BLaER1 treated with 17β-estradiol and CSF1 and Interleukin-3, amounts not matched to agents 10 nM and 100 nM (cell line): ENCODE results near the gene ALKBH3.

Source experiments
- H3K27ac ChIP-seq, 11 experiments: shearing (Covaris generic); formaldehyde crosslinking; 2 replicates each; pipeline ENCODE4 v1.8.1; 2022
- H3K27me3 ChIP-seq, 11 experiments: shearing (Covaris generic); formaldehyde crosslinking; 2 replicates each; pipeline ENCODE4 v1.8.1; 2022
- H3K36me3 ChIP-seq, 11 experiments: shearing (Covaris generic); formaldehyde crosslinking; 2 replicates each; pipeline ENCODE4 v1.8.1; 2022
- H3K4me1 ChIP-seq, 10 experiments: shearing (Covaris generic); formaldehyde crosslinking; 2 replicates each; pipeline ENCODE4 v1.8.1; 2022
- H3K4me2 ChIP-seq, 11 experiments: shearing (Covaris generic); formaldehyde crosslinking; 2 replicates each; pipeline ENCODE4 v1.8.1; 2022
- H3K4me3 ChIP-seq, 10 experiments: shearing (Covaris generic); formaldehyde crosslinking; 2 replicates each; pipeline ENCODE4 v1.8.1; 2022
- H3K9ac ChIP-seq, 11 experiments: shearing (Covaris generic); formaldehyde crosslinking; 2 replicates each; pipeline ENCODE4 v1.8.1; 2022
- H3K9me3 ChIP-seq, 11 experiments: shearing (Covaris generic); formaldehyde crosslinking; replicated peaks in 1 of 11; 2 replicates each; pipeline ENCODE4 v1.8.1; 2022
- H4K20me1 ChIP-seq, 11 experiments: shearing (Covaris generic); formaldehyde crosslinking; 2 replicates each; pipeline ENCODE4 v1.8.1; 2022
- Cebpa-rat ChIP-seq, 11 experiments: shearing (Covaris generic); IDR thresholded peaks; 2 replicates each; pipeline ENCODE4 v1.8.1; 2022

Gene ALKBH3

GRCh38 chr11:43913829-43914380 is 33.3 kb downstream of the ALKBH3 start:
- TF ChIP-seq Cebpa-rat (IDR thresholded peaks at IDR 0.05), result no peak
- Histone ChIP-seq H3K4me2 (no peak overlapping the region), H3K4me3 (no peak overlapping the region), H3K9ac (no peak overlapping the region), H3K36me3 (peaks cover 0 to 39% (median 10%) of the 10 kb centered on the region in 11 experiments; a peak in 12 of 22 replicates), H3K4me1 (peaks cover 0 to 23% (median 9%) of the 10 kb centered on the region in 10 experiments; a peak in 9 of 20 replicates), H4K20me1 (no peaks in the 10 kb centered on the region), H3K9me3 (no peaks in the 10 kb centered on the region), H3K27ac (no peak overlapping the region), H3K27me3 (no peaks in the 10 kb centered on the region)

DNA sequence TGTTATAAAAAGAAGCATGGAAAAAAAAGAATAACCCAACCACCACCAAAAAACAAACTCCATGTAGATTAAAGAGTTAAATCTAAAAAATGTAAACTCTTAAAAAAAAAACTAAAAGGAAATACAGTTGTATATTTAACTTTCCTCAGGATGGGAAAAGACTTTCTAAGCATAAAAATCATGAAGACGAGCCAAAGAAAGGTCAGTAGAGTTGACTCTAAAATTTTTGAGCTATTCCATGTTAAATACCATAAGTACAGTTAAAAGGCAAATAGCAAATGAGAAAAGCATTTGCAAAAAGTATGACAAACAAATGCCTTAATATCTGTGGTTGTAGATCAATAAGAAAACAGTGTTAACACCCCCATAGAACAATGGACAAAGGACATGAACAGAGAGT is 33.8 kb downstream of the ALKBH3 start:
- Histone ChIP-seq H3K36me3 (peaks cover under 1 to 41% (median 15%) of the 10 kb centered on the region in 11 experiments; a peak in 14 of 22 replicates), H3K4me3 (no peak overlapping the region), H3K9ac (no peak overlapping the region), H3K27ac (no peak overlapping the region), H3K4me2 (no peak overlapping the region), H4K20me1 (no peaks in the 10 kb centered on the region), H3K9me3 (no peaks in the 10 kb centered on the region), H3K4me1 (peaks cover 0 to 23% (median 9%) of the 10 kb centered on the region in 10 experiments; a peak in 10 of 20 replicates), H3K27me3 (no peaks in the 10 kb centered on the region)
- TF ChIP-seq Cebpa-rat (IDR thresholded peaks at IDR 0.05), result no peak

- Histone ChIP-seq H4K20me1 (no peaks in the 10 kb centered on the region), H3K27ac (no peak overlapping the region), H3K36me3 (peaks cover 6 to 29% (median 21%) of the 10 kb centered on the region in 11 experiments; a peak in 15 of 22 replicates), H3K9me3 (no peaks in the 10 kb centered on the region), H3K4me3 (no peak overlapping the region), H3K9ac (no peak overlapping the region), H3K4me2 (peak overlapping the region in 3 of 11 experiments; percentile 9 to 22 (median 11); a peak in 2 of 22 replicates), H3K4me1 (peaks cover 15 to 43% (median 30%) of the 10 kb centered on the region in 10 experiments), H3K27me3 (no peaks in the 10 kb centered on the region)
- no peak for TF ChIP-seq Cebpa-rat (IDR thresholded peaks at IDR 0.05)
Measured at GRCh38 chr11:43916621-43917020, 36.0 kb downstream of the ALKBH3 start.

DNA sequence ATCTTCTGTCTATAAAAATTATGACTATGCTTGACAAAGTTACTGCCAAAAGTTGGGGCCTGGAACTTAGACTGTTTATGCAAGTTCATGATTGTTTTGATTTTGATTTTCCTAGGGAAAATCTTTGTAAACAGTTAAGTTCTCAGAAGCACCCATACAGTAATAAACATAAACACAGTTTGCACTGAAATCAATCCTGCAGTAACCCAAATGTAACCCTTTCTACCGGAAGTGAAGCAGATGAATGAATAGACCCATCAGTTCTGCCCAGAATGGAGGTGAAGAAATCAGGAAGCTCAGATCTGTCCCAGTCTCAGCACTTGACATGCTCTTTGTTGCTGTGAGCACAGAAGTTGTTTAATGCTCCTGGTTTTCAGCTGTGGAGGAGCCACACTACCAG is 37.2 kb downstream of the ALKBH3 start:
- TF ChIP-seq Cebpa-rat (IDR thresholded peaks at IDR 0.05), result no peak
- Histone ChIP-seq H3K4me3 (no peak overlapping the region), H3K9ac (no peak overlapping the region), H3K27me3 (no peaks in the 10 kb centered on the region), H3K4me2 (peak overlapping the region in 4 of 11 experiments; percentile 1 to 27 (median 10); a peak in 3 of 22 replicates), H3K36me3 (peaks cover 6 to 29% (median 21%) of the 10 kb centered on the region in 11 experiments; a peak in 15 of 22 replicates), H4K20me1 (no peaks in the 10 kb centered on the region), H3K9me3 (no peaks in the 10 kb centered on the region), H3K4me1 (peaks cover 22 to 46% (median 36%) of the 10 kb centered on the region in 10 experiments), H3K27ac (peak overlapping the region in 2 of 11 experiments; percentile 1 to 4; a peak in 1 of 22 replicates)

DNA sequence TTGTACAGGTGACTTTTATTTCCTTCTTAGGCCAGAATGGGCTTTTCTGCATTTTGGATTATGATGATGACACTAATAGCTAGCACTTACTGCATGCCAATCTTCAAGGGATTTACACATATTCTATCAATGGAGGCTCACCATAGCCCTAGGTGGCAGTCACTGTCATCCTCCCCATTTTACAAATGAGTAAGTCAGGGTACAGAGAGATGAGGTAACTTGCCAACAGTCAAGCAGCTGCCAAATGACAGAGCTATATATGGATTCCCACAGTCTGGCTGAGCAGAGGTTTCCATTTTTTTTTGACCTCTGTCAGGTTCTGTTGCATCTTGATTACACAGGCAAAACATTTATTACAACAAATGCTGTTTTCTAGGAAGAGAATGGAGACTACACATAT is 38.0 kb downstream of the ALKBH3 start:
- no peak for TF ChIP-seq Cebpa-rat (IDR thresholded peaks at IDR 0.05)
- no peaks in the 10 kb centered on the region for H4K20me1 ChIP-seq

DNA sequence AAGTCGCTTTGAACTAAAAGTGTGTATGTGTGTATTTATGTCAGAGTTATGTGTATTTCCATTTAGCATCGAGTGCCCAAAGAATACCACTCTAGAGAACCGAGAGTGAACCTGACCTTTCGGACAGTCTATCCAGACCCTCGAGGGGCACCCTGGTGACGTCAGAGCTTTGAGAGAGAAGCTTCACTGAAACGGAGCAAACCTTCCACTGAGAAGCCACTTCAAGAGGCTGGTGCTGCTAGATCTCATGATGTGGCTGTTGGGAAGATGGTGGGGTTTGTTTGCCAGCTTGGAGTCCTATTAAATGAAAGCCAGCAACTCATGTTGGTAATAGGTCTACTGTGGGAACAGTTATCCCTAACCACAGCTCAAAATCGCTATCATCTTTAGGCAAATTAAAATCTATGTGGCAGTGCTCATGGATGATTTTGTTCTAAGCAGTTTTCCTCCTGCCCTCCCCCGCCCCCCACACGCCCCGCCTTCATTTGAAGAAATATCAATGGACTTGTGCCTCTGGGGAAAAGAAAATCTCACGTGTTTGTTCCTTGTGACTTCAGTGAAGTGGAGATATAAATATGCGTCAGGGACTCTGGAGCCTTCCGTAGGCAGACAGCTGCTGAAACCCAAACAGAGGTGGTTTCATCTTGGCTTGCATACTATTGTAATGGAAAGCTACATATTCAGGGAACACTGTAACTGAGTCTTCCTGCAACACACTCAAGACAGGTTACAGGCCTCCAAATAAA is 39.4 kb downstream of the ALKBH3 start:
- Histone ChIP-seq H3K27ac (peak overlapping the region in 9 of 11 experiments; percentile 3 to 75 (median 50); a peak in 14 of 22 replicates), H3K9me3 (no peaks in the 10 kb centered on the region), H4K20me1 (no peaks in the 10 kb centered on the region), H3K4me2 (peak overlapping the region; percentile 38 to 61 (median 46)), H3K4me3 (no peak overlapping the region), H3K9ac (peak overlapping the region in 3 of 11 experiments; percentile 41 to 47 (median 45); a peak in 4 of 22 replicates), H3K4me1 (peaks cover 22 to 51% (median 37%) of the 10 kb centered on the region in 10 experiments), H3K36me3 (peaks cover 3 to 17% (median 13%) of the 10 kb centered on the region in 11 experiments; a peak in 12 of 22 replicates), H3K27me3 (no peaks in the 10 kb centered on the region)
- no peak for TF ChIP-seq Cebpa-rat (IDR thresholded peaks at IDR 0.05)

More for the DNA sequence above, 38.0 kb downstream of the ALKBH3 start:
- Histone ChIP-seq H3K4me2 (no peak overlapping the region), H3K27ac (no peak overlapping the region; a peak in 1 of 22 replicates), H3K9me3 (no peaks in the 10 kb centered on the region), H3K4me1 (peaks cover 22 to 47% (median 37%) of the 10 kb centered on the region in 10 experiments), H3K4me3 (no peak overlapping the region), H3K36me3 (peaks cover 3 to 23% (median 18%) of the 10 kb centered on the region in 11 experiments; a peak in 15 of 22 replicates), H3K9ac (no peak overlapping the region), H3K27me3 (no peaks in the 10 kb centered on the region)

DNA sequence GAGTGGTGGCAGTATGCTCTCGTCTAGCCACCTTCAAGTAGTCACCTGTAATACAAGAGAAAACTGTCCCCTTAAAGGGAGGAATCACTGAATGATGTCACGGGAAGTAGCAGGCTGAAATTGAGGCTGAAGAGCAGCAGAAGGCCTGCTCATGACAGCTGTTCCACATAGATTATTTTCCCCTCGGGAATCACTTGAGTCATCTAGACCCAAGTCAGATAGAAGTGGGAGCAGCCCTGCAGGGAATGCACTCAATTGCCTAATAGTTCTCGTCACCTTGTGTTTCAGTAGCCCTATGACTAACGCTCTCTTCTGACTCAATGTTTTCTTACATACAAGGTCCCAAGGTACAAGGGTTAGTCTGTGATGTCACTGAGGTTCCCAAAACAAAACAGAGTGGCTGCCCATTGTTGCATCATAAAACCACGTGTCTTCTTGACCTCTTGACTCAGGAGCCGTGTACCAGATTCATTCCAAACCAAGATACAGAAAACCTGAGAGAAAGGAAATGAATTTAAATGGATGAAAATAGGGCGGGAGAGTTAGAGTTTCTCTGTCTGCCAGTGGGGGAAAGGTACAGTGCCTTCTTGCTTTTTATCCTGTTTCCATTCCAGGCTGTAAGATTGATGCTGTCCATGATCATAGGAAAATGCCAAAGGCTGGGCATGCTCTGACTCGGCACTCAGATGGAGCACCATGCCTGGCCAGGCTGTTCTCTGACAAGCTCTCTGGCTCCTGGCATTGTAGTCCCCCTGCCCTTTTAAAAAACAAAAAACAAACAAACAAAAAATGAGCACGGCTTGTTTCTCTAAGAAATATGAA is 40.2 kb downstream of the ALKBH3 start:
- peak in 9 of 11 experiments; percentile 40 to 96 (median 68); a peak in 15 of 22 replicates for TF ChIP-seq Cebpa-rat (IDR thresholded peaks at IDR 0.05)
- Histone ChIP-seq H3K4me2 (peak overlapping the region; percentile 38 to 61 (median 46); a peak in 21 of 22 replicates), H3K27me3 (no peaks in the 10 kb centered on the region), H3K36me3 (peaks cover 3 to 17% (median 13%) of the 10 kb centered on the region in 11 experiments; a peak in 12 of 22 replicates), H3K9me3 (no peaks in the 10 kb centered on the region), H3K27ac (peak overlapping the region in 9 of 11 experiments; percentile 37 to 81 (median 50); a peak in 16 of 22 replicates), H3K4me1 (peaks cover 22 to 51% (median 37%) of the 10 kb centered on the region in 10 experiments), H4K20me1 (no peaks in the 10 kb centered on the region), H3K9ac (peak overlapping the region in 5 of 11 experiments; percentile 19 to 63 (median 25); a peak in 8 of 22 replicates), H3K4me3 (no peak overlapping the region)

- Histone ChIP-seq H3K9me3 (no peaks in the 10 kb centered on the region), H3K4me3 (no peak overlapping the region), H3K4me1 (peaks cover 22 to 47% (median 37%) of the 10 kb centered on the region in 10 experiments), H3K27me3 (no peaks in the 10 kb centered on the region), H3K27ac (peak overlapping the region in 8 of 11 experiments; percentile 37 to 81 (median 60); a peak in 13 of 22 replicates), H4K20me1 (no peaks in the 10 kb centered on the region), H3K36me3 (peaks cover 3 to 17% (median 13%) of the 10 kb centered on the region in 11 experiments; a peak in 12 of 22 replicates), H3K9ac (peak overlapping the region in 3 of 11 experiments; percentile 14 to 63 (median 21); a peak in 3 of 22 replicates), H3K4me2 (peak overlapping the region in 10 of 11 experiments; percentile 7 to 61 (median 40); a peak in 16 of 22 replicates)
- no peak for TF ChIP-seq Cebpa-rat (IDR thresholded peaks at IDR 0.05)
Measured at GRCh38 chr11:43921561-43922294, 41.1 kb downstream of the ALKBH3 start.
